ENCODE results near the gene IGSF23. TPM values are rescaled to one million over a fixed set of nuclear protein-coding genes. Genes with fewer than 3 reads are reported as not detected.

IGSF23 gene
- total and polyA plus RNA-seq, 2 experiments from 2014 or later = not detected

DNA sequence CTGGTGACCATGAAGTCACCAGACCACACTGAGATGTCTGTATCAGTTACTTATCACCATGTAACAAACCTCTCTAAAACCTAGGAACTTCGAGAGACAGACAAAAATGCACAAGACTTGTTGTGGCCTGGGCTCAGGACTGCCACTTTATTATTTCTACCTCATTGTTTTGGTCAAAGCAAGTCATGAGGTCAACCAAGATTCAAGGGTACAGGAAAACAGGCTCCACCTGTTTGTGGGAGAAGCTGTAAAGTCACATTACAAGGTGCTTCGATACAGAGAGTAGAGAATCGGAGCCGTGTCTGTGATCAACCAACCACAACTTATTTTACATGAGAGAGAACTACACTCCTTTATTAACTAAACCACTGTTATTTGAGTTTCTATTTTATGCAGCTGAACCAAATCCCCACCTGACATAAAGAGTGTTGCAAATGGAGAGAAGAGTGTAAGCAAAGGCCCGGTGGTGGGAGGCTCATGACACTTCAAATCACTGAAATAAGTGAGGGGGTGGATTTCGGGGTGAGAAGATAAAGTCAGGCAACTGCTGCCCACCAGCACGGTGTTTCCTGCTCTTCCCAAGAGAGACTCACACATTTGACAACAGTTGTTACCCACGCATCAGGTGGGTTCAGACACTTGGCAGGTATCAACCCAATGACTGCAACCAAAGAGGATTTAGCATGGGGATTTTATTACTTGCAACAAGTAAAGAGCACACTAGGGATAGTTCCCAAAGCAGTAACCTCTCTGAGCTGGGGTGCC, 39.0 kb upstream of the IGSF23 start:
- peaks cover 9% of the 10 kb centered on the region for H3K27me3 Mint-ChIP-seq (ENCODE audit: insufficient read depth, low read depth, poor library complexity)
- Histone ChIP-seq H4K20me1 (replicated peaks; ENCODE audit: insufficient read depth) (no peaks in the 10 kb centered on the region), H3K36me3 (ENCODE audit: insufficient read depth) (no peaks in the 10 kb centered on the region), H2AFZ (peak overlapping the region; percentile 47; the same call in 1 of the 2 replicates), H3K79me2 (replicated peaks; ENCODE audit: insufficient read depth) (no peaks in the 10 kb centered on the region), H3K27ac (ENCODE audit: low read depth) (no peak overlapping the region), H3K27me3 (ENCODE audit: insufficient read depth) (no peaks in the 10 kb centered on the region), H3K9me2 (ENCODE audit: insufficient read depth) (no peaks in the 10 kb centered on the region), H3K4me1 (ENCODE audit: insufficient read depth) (no peaks in the 10 kb centered on the region), H3F3A (replicated peaks; ENCODE audit: low read depth) (no peaks in the 10 kb centered on the region), H3K4me3 (no peak overlapping the region), H3K4me2 (no peak overlapping the region)
- H3K9me3 Mint-ChIP-seq = no peaks in the 10 kb centered on the region; the same call in 2 of the 3 replicates
- no peak overlapping the region for H3K27ac Mint-ChIP-seq
- no peaks in the 10 kb centered on the region for H3K36me3 Mint-ChIP-seq (ENCODE audit: low read depth)
- TF ChIP-seq ZNF114 (CRISPR knock-in tag; IDR thresholded peaks at IDR 0.05) = no peak
- no peak for TF ChIP-seq EZH2 (IDR thresholded peaks at IDR 0.05; ENCODE audit: low read depth, unreplicated experiment)
- no peak for TF ChIP-seq JUNB (IDR thresholded peaks at IDR 0.05; ENCODE audit: unreplicated experiment)
- TF ChIP-seq NANOG (IDR thresholded peaks at IDR 0.05; ENCODE audit: borderline replicate concordance) = no peak
- TF ChIP-seq, protein P1, sequence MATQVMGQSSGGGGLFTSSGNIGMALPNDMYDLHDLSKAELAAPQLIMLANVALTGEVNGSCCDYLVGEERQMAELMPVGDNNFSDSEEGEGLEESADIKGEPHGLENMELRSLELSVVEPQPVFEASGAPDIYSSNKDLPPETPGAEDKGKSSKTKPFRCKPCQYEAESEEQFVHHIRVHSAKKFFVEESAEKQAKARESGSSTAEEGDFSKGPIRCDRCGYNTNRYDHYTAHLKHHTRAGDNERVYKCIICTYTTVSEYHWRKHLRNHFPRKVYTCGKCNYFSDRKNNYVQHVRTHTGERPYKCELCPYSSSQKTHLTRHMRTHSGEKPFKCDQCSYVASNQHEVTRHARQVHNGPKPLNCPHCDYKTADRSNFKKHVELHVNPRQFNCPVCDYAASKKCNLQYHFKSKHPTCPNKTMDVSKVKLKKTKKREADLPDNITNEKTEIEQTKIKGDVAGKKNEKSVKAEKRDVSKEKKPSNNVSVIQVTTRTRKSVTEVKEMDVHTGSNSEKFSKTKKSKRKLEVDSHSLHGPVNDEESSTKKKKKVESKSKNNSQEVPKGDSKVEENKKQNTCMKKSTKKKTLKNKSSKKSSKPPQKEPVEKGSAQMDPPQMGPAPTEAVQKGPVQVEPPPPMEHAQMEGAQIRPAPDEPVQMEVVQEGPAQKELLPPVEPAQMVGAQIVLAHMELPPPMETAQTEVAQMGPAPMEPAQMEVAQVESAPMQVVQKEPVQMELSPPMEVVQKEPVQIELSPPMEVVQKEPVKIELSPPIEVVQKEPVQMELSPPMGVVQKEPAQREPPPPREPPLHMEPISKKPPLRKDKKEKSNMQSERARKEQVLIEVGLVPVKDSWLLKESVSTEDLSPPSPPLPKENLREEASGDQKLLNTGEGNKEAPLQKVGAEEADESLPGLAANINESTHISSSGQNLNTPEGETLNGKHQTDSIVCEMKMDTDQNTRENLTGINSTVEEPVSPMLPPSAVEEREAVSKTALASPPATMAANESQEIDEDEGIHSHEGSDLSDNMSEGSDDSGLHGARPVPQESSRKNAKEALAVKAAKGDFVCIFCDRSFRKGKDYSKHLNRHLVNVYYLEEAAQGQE (IDR thresholded peaks at IDR 0.05; ENCODE audit: unreplicated experiment) = no peak
- TF ChIP-seq, protein P2, sequence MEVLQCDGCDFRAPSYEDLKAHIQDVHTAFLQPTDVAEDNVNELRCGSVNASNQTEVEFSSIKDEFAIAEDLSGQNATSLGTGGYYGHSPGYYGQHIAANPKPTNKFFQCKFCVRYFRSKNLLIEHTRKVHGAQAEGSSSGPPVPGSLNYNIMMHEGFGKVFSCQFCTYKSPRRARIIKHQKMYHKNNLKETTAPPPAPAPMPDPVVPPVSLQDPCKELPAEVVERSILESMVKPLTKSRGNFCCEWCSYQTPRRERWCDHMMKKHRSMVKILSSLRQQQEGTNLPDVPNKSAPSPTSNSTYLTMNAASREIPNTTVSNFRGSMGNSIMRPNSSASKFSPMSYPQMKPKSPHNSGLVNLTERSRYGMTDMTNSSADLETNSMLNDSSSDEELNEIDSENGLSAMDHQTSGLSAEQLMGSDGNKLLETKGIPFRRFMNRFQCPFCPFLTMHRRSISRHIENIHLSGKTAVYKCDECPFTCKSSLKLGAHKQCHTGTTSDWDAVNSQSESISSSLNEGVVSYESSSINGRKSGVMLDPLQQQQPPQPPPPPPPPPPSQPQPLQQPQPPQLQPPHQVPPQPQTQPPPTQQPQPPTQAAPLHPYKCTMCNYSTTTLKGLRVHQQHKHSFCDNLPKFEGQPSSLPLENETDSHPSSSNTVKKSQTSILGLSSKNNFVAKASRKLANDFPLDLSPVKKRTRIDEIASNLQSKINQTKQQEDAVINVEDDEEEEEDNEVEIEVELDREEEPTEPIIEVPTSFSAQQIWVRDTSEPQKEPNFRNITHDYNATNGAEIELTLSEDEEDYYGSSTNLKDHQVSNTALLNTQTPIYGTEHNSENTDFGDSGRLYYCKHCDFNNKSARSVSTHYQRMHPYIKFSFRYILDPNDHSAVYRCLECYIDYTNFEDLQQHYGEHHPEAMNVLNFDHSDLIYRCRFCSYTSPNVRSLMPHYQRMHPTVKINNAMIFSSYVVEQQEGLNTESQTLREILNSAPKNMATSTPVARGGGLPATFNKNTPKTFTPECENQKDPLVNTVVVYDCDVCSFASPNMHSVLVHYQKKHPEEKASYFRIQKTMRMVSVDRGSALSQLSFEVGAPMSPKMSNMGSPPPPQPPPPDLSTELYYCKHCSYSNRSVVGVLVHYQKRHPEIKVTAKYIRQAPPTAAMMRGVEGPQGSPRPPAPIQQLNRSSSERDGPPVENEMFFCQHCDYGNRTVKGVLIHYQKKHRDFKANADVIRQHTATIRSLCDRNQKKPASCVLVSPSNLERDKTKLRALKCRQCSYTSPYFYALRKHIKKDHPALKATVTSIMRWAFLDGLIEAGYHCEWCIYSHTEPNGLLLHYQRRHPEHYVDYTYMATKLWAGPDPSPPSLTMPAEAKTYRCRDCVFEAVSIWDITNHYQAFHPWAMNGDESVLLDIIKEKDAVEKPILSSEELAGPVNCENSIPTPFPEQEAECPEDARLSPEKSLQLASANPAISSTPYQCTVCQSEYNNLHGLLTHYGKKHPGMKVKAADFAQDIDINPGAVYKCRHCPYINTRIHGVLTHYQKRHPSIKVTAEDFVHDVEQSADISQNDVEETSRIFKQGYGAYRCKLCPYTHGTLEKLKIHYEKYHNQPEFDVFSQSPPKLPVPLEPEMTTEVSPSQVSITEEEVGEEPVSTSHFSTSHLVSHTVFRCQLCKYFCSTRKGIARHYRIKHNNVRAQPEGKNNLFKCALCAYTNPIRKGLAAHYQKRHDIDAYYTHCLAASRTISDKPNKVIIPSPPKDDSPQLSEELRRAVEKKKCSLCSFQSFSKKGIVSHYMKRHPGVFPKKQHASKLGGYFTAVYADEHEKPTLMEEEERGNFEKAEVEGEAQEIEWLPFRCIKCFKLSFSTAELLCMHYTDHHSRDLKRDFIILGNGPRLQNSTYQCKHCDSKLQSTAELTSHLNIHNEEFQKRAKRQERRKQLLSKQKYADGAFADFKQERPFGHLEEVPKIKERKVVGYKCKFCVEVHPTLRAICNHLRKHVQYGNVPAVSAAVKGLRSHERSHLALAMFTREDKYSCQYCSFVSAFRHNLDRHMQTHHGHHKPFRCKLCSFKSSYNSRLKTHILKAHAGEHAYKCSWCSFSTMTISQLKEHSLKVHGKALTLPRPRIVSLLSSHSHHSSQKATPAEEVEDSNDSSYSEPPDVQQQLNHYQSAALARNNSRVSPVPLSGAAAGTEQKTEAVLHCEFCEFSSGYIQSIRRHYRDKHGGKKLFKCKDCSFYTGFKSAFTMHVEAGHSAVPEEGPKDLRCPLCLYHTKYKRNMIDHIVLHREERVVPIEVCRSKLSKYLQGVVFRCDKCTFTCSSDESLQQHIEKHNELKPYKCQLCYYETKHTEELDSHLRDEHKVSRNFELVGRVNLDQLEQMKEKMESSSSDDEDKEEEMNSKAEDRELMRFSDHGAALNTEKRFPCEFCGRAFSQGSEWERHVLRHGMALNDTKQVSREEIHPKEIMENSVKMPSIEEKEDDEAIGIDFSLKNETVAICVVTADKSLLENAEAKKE (CRISPR knock-in tag; IDR thresholded peaks at IDR 0.05) = no peak
- no peak for TF ChIP-seq EZH2phosphoT487 (IDR thresholded peaks at IDR 0.05; ENCODE audit: unreplicated experiment)
- TF ChIP-seq STAT1 (IDR thresholded peaks at IDR 0.05; ENCODE audit: unreplicated experiment) = no peak
- TF ChIP-seq, protein P3, sequence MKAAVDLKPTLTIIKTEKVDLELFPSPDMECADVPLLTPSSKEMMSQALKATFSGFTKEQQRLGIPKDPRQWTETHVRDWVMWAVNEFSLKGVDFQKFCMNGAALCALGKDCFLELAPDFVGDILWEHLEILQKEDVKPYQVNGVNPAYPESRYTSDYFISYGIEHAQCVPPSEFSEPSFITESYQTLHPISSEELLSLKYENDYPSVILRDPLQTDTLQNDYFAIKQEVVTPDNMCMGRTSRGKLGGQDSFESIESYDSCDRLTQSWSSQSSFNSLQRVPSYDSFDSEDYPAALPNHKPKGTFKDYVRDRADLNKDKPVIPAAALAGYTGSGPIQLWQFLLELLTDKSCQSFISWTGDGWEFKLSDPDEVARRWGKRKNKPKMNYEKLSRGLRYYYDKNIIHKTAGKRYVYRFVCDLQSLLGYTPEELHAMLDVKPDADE (IDR thresholded peaks at IDR 0.05) = no peak
- no peak for TF ChIP-seq CREB1 (CRISPR knock-in tag; IDR thresholded peaks at IDR 0.05; ENCODE audit: low read depth)
- no peak for TF ChIP-seq ZNF331 (CRISPR knock-in tag; IDR thresholded peaks at IDR 0.05; ENCODE audit: low read depth)
- no peak for TF ChIP-seq POLR2AphosphoS5 (IDR thresholded peaks at IDR 0.05; ENCODE audit: low read depth)
- TF ChIP-seq, protein P4, sequence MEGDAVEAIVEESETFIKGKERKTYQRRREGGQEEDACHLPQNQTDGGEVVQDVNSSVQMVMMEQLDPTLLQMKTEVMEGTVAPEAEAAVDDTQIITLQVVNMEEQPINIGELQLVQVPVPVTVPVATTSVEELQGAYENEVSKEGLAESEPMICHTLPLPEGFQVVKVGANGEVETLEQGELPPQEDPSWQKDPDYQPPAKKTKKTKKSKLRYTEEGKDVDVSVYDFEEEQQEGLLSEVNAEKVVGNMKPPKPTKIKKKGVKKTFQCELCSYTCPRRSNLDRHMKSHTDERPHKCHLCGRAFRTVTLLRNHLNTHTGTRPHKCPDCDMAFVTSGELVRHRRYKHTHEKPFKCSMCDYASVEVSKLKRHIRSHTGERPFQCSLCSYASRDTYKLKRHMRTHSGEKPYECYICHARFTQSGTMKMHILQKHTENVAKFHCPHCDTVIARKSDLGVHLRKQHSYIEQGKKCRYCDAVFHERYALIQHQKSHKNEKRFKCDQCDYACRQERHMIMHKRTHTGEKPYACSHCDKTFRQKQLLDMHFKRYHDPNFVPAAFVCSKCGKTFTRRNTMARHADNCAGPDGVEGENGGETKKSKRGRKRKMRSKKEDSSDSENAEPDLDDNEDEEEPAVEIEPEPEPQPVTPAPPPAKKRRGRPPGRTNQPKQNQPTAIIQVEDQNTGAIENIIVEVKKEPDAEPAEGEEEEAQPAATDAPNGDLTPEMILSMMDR (conservative IDR thresholded peaks at IDR 0.05; ENCODE audit: low read depth in 2 of 2) = no peak
- no peak for DNase-seq (ENCODE audit: low spot score)
- H3K4me3 Mint-ChIP-seq = no peak overlapping the region
- no peak for ATAC-seq
- 0 out of 3 replicates have a peak, but pooled peaks cover 3% of the 10 kb centered on the region for H3K4me1 Mint-ChIP-seq

Data from GM23338 (cell line).